ENCODE measurements around the gene ZBTB38. TPM values are rescaled to one million over a fixed set of nuclear protein-coding genes. Genes with fewer than 3 reads are reported as not detected.

Gene ZBTB38
- total and polyA plus RNA-seq, 2 donors (not counting 1 experiment from before 2014, with no cell fraction given), result 13.8 to 71.2 TPM

GRCh38 chr3:141378556-141378955 is 10.3 kb downstream of the ZBTB38 start:
- 100% methylated on average over 1 of the region's 4 CpGs for WGBS (ENCODE audit: insufficient coverage)
- no peak overlapping the region for H3K4me3 Mint-ChIP-seq
- no peaks in the 10 kb centered on the region for H3K27me3 Mint-ChIP-seq
- no peaks in the 10 kb centered on the region for H4K20me1 ChIP-seq (ENCODE audit: control insufficient read depth, insufficient read depth, low read length, poor library complexity, severe bottlenecking)
- POLR2A ChIA-PET, result interaction anchor here (0.9 kb wide), 1 partner anchor 9 kb away, joined by 3 read pairs; no protein-coding TSS in a partner anchor
- H2AFZ ChIP-seq (ENCODE audit: insufficient read depth, low read depth, low read length, poor library complexity, severe bottlenecking), result peak overlapping the region; percentile 62
- H3K4me3 ChIP-seq (ENCODE audit: control extremely low read depth in 1 of 5, extremely low read depth in 1 of 5, insufficient read depth in 1 of 5, low read depth in 2 of 5, low read length in 4 of 5), result no peak overlapping the region
- intact Hi-C loops (cut with micrococcal nuclease), result loop anchor here (5.0 kb wide), 1 partner anchor 34 kb away; no protein-coding TSS in a partner anchor
- peak overlapping the region; percentile 97 for H3K27ac Mint-ChIP-seq
- H3K79me2 ChIP-seq (ENCODE audit: control insufficient read depth, insufficient read depth, low read length), result no peaks in the 10 kb centered on the region
- no peak for ATAC-seq (ENCODE audit: low read depth)
- no peak for DNase-seq
- CTCF ChIA-PET, result interaction anchor here (1.1 to 1.8 kb wide), 4 partner anchors 8 to 73 kb away, joined by 3 to 6 read pairs (median 4); no protein-coding TSS in a partner anchor
- H3K4me1 ChIP-seq (ENCODE audit: control insufficient read depth in 2 of 2, insufficient read depth in 2 of 2, low read length in 2 of 2), result peaks cover 11 to 45% of the 10 kb centered on the region in 2 donors
- no peaks in the 10 kb centered on the region for H3K9me3 ChIP-seq (ENCODE audit: control extremely low read depth in 1 of 3, control insufficient read depth in 2 of 3, insufficient read depth in 1 of 3, low read length in 2 of 3)
- peaks cover 65% of the 10 kb centered on the region for H3K4me1 Mint-ChIP-seq
- H3K27ac ChIP-seq (ENCODE audit: low read length in 2 of 2), result peak overlapping the region; percentile 74 to 76
- H3K27me3 ChIP-seq (replicated peaks in 1 of 4; ENCODE audit: control extremely low read depth in 1 of 4, control insufficient read depth in 3 of 4, insufficient read depth in 4 of 4, low read length in 3 of 4), result no peaks in the 10 kb centered on the region
- H3K9ac ChIP-seq (ENCODE audit: low read length), result no peak overlapping the region
- TF ChIP-seq CTCF (IDR thresholded peaks at IDR 0.05) (no peak), EZH2 (IDR thresholded peaks at IDR 0.05; ENCODE audit: borderline replicate concordance, insufficient read depth, low read depth, low read length, poor library complexity, severe bottlenecking) (no peak)
- H3K4me2 ChIP-seq (replicated peaks; ENCODE audit: low read depth, low read length, poor library complexity, severe bottlenecking), result no peak overlapping the region
- H3K9me3 Mint-ChIP-seq (ENCODE audit: insufficient read depth), result no peaks in the 10 kb centered on the region
- no peaks in the 10 kb centered on the region for H3K36me3 ChIP-seq (replicated peaks in 1 of 2; ENCODE audit: control extremely low read depth in 1 of 2, control insufficient read depth in 1 of 2, extremely low read depth in 1 of 2, insufficient read depth in 2 of 2, low read length in 1 of 2)

- Histone ChIP-seq H3K79me2 (ENCODE audit: control insufficient read depth, insufficient read depth, low read length) (no peaks in the 10 kb centered on the region), H4K20me1 (ENCODE audit: control insufficient read depth, insufficient read depth, low read length, poor library complexity, severe bottlenecking) (no peaks in the 10 kb centered on the region), H3K27me3 (replicated peaks in 1 of 4; ENCODE audit: control extremely low read depth in 1 of 4, control insufficient read depth in 3 of 4, insufficient read depth in 4 of 4, low read length in 3 of 4) (no peaks in the 10 kb centered on the region), H3K4me1 (ENCODE audit: control insufficient read depth in 2 of 2, insufficient read depth in 2 of 2, low read length in 2 of 2) (peaks cover 11 to 45% of the 10 kb centered on the region in 2 donors), H3K4me2 (replicated peaks; ENCODE audit: low read depth, low read length, poor library complexity, severe bottlenecking) (peak overlapping the region; percentile 35), H3K4me3 (ENCODE audit: control extremely low read depth in 1 of 5, extremely low read depth in 1 of 5, insufficient read depth in 1 of 5, low read depth in 2 of 5, low read length in 4 of 5) (peak overlapping the region in 1 of 5 experiments; percentile 8), H3K9ac (ENCODE audit: low read length) (peak overlapping the region; percentile 33), H3K9me3 (ENCODE audit: control extremely low read depth in 1 of 3, control insufficient read depth in 2 of 3, insufficient read depth in 1 of 3, low read length in 2 of 3) (no peaks in the 10 kb centered on the region), H3K36me3 (replicated peaks in 1 of 2; ENCODE audit: control extremely low read depth in 1 of 2, control insufficient read depth in 1 of 2, extremely low read depth in 1 of 2, insufficient read depth in 2 of 2, low read length in 1 of 2) (no peaks in the 10 kb centered on the region), H3K27ac (ENCODE audit: low read length in 2 of 2) (peak overlapping the region; percentile 74 to 76), H2AFZ (ENCODE audit: insufficient read depth, low read depth, low read length, poor library complexity, severe bottlenecking) (peak overlapping the region; percentile 62)
- CTCF ChIA-PET, result interaction anchor here (0.6 to 1.8 kb wide), 5 partner anchors 8 to 191 kb away, joined by 3 to 6 read pairs (median 3); no protein-coding TSS in a partner anchor
- peaks cover 72% of the 10 kb centered on the region for H3K4me1 Mint-ChIP-seq
- intact Hi-C loops (cut with micrococcal nuclease), result loop anchor here (5.0 kb wide), 1 partner anchor 33 kb away; no protein-coding TSS in a partner anchor
- no peaks in the 10 kb centered on the region for H3K27me3 Mint-ChIP-seq
- WGBS (ENCODE audit: insufficient coverage), result 52% methylated on average over 9 of the region's 12 CpGs
- peak overlapping the region; percentile 97 for H3K27ac Mint-ChIP-seq
- H3K9me3 Mint-ChIP-seq (ENCODE audit: insufficient read depth), result no peaks in the 10 kb centered on the region
- DNase-seq (peak; percentile 61), ATAC-seq (ENCODE audit: low read depth) (peak; percentile 55)
- TF ChIP-seq EZH2 (IDR thresholded peaks at IDR 0.05; ENCODE audit: borderline replicate concordance, insufficient read depth, low read depth, low read length, poor library complexity, severe bottlenecking) (no peak), CTCF (IDR thresholded peaks at IDR 0.05) (no peak)
- POLR2A ChIA-PET, result interaction anchor here (0.9 kb wide), 1 partner anchor 8 kb away, joined by 3 read pairs; no protein-coding TSS in a partner anchor
- peak overlapping the region; percentile 80 for H3K4me3 Mint-ChIP-seq
These were observed 11.1 kb downstream of the ZBTB38 start for GRCh38 chr3:141379250-141379966.

All from B cell (primary cell).